GM19035 (cell line): ENCODE results near the gene PRKCH.

Experiments
- ATAC-seq: cut with Tn5 transposase; IDR thresholded peaks from one replicate; pipeline ENCODE4 v1.9.1; 2021; ENCODE audit not compliant: unreplicated experiment

PRKCH gene

GRCh38 chr14:61561657-61562276 lies 240.4 kb downstream of the PRKCH start:
- ATAC-seq: no peak

GRCh38 chr14:61562321-61563161 lies 241.2 kb downstream of the PRKCH start:
- no peak for ATAC-seq

DNA sequence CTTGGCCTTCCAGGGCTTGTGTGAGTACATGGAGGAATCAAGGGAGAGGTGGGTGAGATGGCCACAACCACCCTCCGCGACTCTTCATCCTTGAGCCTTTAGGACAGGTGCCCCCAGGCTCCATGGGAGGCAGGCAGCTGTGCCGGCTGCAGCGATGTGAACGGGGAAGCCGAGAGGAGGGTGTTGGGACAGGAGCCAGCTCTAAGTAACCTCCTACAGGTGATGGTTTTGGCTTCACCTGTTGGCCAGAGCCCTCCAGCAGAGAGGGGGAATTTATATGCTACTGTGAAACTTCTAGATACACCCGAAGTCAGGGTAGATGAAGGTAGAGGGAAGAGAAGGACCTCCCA lies 241.8 kb downstream of the PRKCH start:
- ATAC-seq: no peak

GRCh38 chr14:61563880-61564617 lies 242.7 kb downstream of the PRKCH start:
- no peak for ATAC-seq

GRCh38 chr14:61564618-61565091 lies 243.3 kb downstream of the PRKCH start:
- ATAC-seq: no peak

DNA sequence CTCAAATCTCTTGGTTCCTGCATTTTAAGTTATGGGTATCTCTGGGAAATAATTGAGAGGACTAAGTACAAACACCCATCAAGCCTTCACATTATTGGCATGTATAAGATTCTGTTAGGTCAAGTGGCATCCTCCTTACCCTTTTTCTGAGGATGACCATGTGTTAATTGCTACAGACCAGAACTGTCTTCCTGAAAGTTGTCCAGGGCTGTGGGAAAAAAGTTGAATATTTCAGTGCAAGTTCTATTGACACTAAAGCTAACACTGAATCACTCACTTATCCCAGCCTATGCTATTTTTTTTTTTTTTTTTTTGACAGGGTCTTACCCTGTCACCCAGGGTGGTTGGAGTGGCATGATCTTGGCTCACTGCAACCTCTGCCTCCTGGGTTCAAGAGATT lies 243.8 kb downstream of the PRKCH start:
- no peak for ATAC-seq

GRCh38 chr14:61565836-61566536 lies 244.6 kb downstream of the PRKCH start:
- no peak for ATAC-seq

DNA sequence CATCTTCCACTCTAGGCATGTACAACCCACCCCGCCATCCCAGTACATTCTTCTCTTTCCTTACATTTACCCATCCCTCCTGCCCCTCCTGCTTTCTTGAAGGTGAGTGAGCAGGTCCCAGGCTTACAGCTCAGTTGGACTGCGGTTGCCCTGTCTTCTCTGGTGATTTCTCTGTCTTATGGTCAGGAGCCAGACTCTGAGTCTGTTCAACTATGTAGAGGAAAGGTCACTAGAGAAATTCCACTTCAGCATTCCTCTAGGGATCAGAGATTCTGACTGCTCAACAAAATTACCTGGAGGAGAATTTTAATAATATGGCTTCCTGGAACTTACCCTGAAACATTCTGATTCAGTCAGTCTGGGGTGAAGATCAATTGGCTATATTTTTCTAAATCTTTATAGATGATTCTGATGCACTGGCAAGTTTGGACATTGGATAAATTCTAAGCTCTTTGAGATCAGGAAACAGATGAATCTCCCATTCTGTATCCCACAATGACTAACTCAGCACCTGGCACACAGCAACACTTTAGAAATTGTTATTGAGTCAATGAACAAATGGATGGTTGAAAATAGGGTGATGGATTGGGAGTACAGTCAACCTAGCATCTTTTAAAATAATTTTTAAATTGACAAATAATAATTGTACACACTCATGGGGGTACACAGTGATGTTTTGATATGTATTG lies 245.3 kb downstream of the PRKCH start:
- no peak for ATAC-seq

- ATAC-seq: no peak
These were observed 246.6 kb downstream of the PRKCH start for GRCh38 chr14:61567838-61568571.

- peak; percentile 92 for ATAC-seq
These were observed 247.2 kb downstream of the PRKCH start for GRCh38 chr14:61568572-61569011.

- ATAC-seq: no peak
These were observed 247.9 kb downstream of the PRKCH start for GRCh38 chr14:61569308-61569707.

DNA sequence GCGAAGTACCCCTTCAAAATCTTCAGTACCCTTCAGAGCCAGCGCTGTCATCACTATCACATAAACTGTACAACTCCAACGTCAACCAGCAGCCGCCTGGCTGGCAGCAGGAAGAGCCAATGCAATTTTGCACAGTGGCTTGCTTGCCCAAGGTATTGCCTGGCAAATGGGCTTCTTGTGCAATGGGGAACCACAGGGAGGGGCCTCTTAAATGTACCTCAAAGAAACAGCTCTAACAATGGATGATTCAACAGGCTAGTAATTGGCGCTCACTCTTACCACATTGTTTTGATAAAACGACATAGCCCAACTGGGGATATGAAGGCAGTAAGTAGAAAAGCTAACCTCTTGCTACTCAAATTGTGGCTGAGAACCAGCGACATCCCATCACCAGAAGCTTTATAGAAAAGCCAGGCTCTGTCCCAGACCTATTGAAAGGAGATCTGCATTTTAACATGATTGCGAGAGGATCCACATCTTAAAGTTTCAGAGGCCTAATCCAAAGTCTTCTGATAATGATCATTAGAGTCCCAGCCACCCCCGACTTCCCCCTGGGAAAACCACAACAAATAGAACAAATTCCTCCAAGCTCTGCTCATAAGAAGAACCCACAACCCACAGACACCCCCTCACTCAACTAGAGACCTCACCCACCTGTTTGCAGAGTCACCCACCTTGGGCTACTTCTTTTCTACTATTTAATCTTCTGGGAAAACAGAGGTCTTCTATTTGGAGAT lies 248.6 kb downstream of the PRKCH start:
- ATAC-seq: no peak

- no peak for ATAC-seq
These were observed 249.3 kb downstream of the PRKCH start for GRCh38 chr14:61570549-61571290.

GRCh38 chr14:61571917-61572316 lies 250.5 kb downstream of the PRKCH start:
- ATAC-seq: no peak

- ATAC-seq: no peak
These were observed 251.9 kb downstream of the PRKCH start for GRCh38 chr14:61573321-61573720.

DNA sequence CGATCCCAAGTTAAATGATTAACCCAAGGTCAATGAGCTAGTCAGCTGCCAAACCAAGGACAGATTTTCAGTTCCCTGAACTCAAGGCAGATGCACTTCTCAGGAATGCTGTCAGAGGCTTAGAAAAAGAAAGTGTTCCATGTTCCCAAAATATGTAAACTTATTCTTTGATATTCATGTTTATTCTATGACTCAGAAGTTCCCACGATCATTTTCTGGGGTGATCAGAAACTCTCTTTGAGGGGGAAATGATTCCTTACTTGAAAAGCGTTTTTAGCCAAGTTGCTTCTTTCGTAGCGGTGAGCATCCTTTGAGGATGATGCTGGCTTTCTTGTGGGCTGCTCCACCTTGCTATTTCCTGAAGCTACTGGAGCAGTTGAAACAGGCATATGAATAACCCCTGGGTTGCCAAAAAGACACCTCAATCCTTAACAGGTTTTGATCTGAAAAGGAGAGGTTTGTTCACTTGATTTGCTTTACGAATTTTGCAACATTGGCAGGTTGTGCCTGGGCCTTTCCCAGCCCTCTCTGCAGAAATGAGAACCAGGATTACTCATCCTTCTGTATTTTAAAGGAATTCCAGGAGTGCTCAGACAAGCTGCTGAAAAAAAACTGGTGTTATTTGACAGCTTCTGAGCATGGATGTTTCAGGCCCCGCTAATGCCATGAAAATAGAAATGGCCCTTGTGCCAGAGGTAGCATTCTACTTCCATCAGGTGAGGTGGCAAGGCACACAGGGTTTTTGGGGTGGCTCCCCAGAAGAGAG lies 252.6 kb downstream of the PRKCH start:
- ATAC-seq: no peak

DNA sequence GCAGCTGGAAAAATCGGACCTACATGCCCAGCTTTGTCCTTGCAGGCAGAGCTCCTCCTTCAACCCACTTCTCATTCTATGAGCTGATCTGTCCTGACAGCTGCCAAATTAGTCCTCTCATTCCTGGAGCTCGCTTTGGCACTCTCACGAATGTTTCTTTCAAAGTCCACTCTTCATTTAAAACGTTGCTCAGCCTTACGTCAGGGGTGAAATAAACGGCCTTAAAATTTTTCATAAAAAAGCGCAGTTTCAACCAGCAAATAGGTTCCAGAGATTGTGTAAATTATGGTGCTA lies 253.1 kb downstream of the PRKCH start:
- ATAC-seq: no peak

DNA sequence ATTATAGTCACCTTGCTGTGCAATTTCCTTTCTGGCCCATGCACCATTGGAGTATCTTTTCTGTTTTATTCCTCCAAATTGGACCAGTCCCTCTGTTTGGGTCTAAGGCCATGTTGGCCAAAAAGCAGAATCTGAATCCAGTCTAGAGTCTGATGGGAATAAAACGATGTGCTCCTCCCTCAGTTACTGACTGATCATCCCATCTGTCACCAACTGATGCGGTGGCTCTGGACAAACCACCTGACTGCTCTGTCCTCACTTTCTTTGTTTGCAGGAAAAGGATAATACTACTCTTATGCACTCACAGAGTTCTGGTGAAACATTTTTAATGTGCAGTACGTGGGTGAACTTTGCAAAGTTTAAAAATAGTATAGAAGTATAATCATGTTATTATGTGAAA lies 253.7 kb downstream of the PRKCH start:
- ATAC-seq: no peak
